PFSK-1 (cell line): ENCODE data around the gene RASAL2.

Experiments
- POLR2AphosphoS5 ChIP-seq: IDR thresholded peaks from 2 replicates; pipeline ENCODE4 v1.6.1; 2012; ENCODE audit warnings: low read depth, mild to moderate bottlenecking, control low read depth, low read length, moderate library complexity
- REST ChIP-seq, 2 experiments: IDR thresholded peaks; 2 replicates each; pipeline versions ENCODE4 v1.6.1 to v1.8.0; 2011 to 2012; ENCODE audit warnings: low read depth in 2 of 2, low read length in 2 of 2, control low read depth in 1 of 2, inconsistent platforms in 1 of 2, mild to moderate bottlenecking in 1 of 2, moderate library complexity in 1 of 2; ENCODE audit not compliant: insufficient read depth in 1 of 2
- SIN3A ChIP-seq: IDR thresholded peaks from 2 replicates; pipeline ENCODE4 v1.6.1; 2012; ENCODE audit warnings: mild to moderate bottlenecking, low read length, moderate library complexity, borderline replicate concordance; ENCODE audit not compliant: insufficient read depth
- TAF1 ChIP-seq: IDR thresholded peaks from 2 replicates; pipeline ENCODE4 v1.6.1; 2012; ENCODE audit warnings: low read length, control low read depth, borderline replicate concordance; ENCODE audit not compliant: insufficient read depth

DNA sequence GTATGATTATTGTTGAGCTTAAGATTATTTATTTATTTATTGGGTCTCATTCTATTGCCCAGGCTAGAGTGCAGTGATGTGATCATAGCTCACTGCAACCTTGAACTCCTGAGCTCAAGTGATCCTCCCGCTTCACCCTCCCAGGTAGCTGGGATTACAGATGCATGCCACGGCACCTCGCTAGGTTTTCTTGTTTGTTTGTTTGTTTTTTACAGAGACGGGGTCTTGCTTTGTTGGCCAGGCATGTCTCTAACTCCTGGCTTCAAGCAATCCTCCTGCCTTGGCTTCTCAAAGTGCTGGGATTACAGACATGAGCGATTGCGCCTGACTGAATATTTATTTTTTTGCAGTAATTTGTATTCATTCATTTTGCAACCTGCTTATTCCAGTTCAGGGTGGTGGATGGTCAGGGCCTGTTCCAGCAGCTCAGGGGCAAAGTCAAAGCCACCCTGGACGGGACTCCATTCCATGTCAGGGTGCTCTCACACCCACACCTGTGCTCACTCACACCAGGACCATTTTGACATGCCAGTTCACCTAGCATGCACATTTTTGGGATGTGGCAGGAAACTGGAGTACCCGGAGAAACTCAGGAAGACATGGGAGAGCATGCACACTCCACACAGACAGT is 29.6 kb upstream of the RASAL2 start:
- TF ChIP-seq TAF1 (no peak), SIN3A (no peak), REST (IDR thresholded peaks at IDR 0.05; ENCODE audit: insufficient read depth in 1 of 2, low read depth in 2 of 2, low read length in 2 of 2) (no peak), POLR2AphosphoS5 (no peak)
